ENCODE data around the gene PFKFB1. TPM values are rescaled to one million over a fixed set of nuclear protein-coding genes. Genes with fewer than 3 reads are reported as not detected.

The PFKFB1 gene
- total RNA-seq, 4 donors from 2014 or later, result 4.7 to 54.6 (median 11.3) TPM

GRCh38 chrX:54934058-54934457 is 59.9 kb downstream of the PFKFB1 start:
- no peak for TF ChIP-seq CTCF (IDR thresholded peaks at IDR 0.05; ENCODE audit: low read depth)

GRCh38 chrX:54933150-54933826 is 60.7 kb downstream of the PFKFB1 start:
- no peak for TF ChIP-seq CTCF (IDR thresholded peaks at IDR 0.05; ENCODE audit: low read depth)

GRCh38 chrX:54931107-54931506 is 62.9 kb downstream of the PFKFB1 start:
- no peak for TF ChIP-seq CTCF (IDR thresholded peaks at IDR 0.05; ENCODE audit: low read depth)

GRCh38 chrX:54930291-54931049 is 63.5 kb downstream of the PFKFB1 start:
- no peak for TF ChIP-seq CTCF (IDR thresholded peaks at IDR 0.05; ENCODE audit: low read depth)

GRCh38 chrX:54928876-54929275 is 65.1 kb downstream of the PFKFB1 start:
- no peak for TF ChIP-seq CTCF (IDR thresholded peaks at IDR 0.05; ENCODE audit: low read depth)

GRCh38 chrX:54926978-54927377 is 67.0 kb downstream of the PFKFB1 start:
- TF ChIP-seq CTCF (IDR thresholded peaks at IDR 0.05; ENCODE audit: low read depth), result no peak

GRCh38 chrX:54923376-54923775 is 70.6 kb downstream of the PFKFB1 start:
- TF ChIP-seq CTCF (IDR thresholded peaks at IDR 0.05; ENCODE audit: low read depth), result no peak
